ENCODE results near the gene DLL1.
A peak's percentile ranks its signal among the peaks of the same experiment; 100 is the strongest.

DLL1 gene

GRCh38 chr6:170272341-170273065 lies 18.4 kb downstream of the DLL1 start:
- Histone ChIP-seq H3K4me1 (ENCODE audit: insufficient read depth, low read length) (peaks cover 22% of the 10 kb centered on the region), H3K27ac (ENCODE audit: low read length) (peak overlapping the region; percentile 87), H3K27me3 (ENCODE audit: insufficient read depth, low read length, poor library complexity) (no peaks in the 10 kb centered on the region), H3K9ac (ENCODE audit: low read depth, low read length) (peak overlapping the region; percentile 60), H4K20me1 (ENCODE audit: insufficient read depth, low read length) (peaks cover 3% of the 10 kb centered on the region; the same call in 1 of the 2 replicates), H3K9me3 (ENCODE audit: insufficient read depth, low read length, severe bottlenecking) (no peaks in the 10 kb centered on the region), H3K4me2 (ENCODE audit: insufficient read depth, low read length) (peak overlapping the region; percentile 91), H2AFZ (ENCODE audit: low read depth, low read length) (peak overlapping the region; percentile 96), H3K4me3 (ENCODE audit: low read depth in 1 of 2, low read length in 2 of 2) (peak overlapping the region in 1 of 2 experiments; percentile 64; a peak in 3 of 4 replicates), H3K79me2 (ENCODE audit: insufficient read depth, low read length) (no peaks in the 10 kb centered on the region), H3K36me3 (ENCODE audit: insufficient read depth, low read length) (no peaks in the 10 kb centered on the region)
- DNase-seq (no peak), ATAC-seq (ENCODE audit: insufficient read depth, low read depth) (no peak; the same call in 1 of the 3 replicates)
- TF ChIP-seq CTCF (IDR thresholded peaks at IDR 0.05; ENCODE audit: borderline replicate concordance, extremely low read depth, low read length, poor library complexity, severe bottlenecking) (no peak), EZH2 (IDR thresholded peaks at IDR 0.05; ENCODE audit: borderline replicate concordance, low read depth, low read length, severe bottlenecking) (no peak)

DNA sequence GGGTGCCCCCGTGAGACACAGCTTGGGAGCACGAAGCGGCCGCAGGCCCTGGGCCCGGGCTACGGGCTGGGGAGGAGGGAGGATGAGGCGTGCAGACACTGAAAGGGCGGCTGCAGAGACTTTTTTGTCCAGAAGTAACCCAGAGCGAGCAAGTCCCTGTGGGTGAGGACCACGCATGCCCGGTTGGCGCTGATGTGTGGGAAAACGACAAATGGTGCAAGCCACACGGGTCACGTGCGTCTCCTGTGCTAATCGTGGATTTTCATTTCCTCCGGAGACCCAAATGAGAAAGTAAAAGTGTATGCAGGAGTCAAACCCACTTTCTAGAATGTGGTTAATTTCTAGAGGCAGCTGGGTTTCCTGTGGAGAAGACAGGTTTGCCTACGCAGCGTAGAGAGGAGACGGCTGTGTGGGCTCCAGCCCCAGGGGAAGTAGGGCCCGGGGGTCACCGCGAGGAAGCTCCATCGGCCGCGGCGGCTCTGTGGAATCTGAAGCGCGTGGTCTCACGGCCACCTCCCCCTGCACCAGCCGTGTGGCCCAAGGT lies 19.0 kb downstream of the DLL1 start:
- peak; percentile 94 for DNase-seq

DNA sequence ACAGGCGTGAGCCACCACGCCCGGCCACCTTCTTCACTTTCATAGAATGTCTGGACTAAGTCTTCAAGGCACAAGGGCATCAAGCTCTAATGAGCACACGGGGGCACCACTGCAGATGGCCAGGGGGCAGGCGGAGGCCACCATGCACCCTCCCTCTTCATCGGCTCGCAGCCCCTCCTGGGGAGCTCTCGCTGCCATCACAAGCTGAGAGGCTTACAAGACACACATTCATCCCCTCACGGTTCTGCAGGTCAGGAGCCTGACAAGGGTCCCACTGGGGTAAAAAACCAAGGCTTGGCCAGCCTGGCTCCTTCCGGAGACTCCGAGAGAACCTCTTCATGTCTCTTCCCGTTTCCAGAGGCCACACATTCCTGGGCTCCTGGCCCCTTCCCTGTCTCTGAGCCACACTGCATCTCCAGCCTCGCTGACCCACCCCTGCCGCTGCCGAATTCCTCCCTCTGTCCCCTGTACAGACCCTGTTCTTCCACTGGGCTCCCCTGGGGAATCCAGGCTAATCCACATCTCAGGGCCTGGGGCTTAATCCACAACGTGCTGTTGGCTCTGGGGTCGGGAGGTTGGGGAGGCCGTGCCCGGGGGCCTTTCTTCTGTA lies 19.8 kb downstream of the DLL1 start:
- TF ChIP-seq EZH2 (IDR thresholded peaks at IDR 0.05; ENCODE audit: borderline replicate concordance, low read depth, low read length, severe bottlenecking) = no peak
- H3K4me2 ChIP-seq (ENCODE audit: insufficient read depth, low read length) = peak overlapping the region; percentile 91
- peaks cover 22% of the 10 kb centered on the region for H3K4me1 ChIP-seq (ENCODE audit: insufficient read depth, low read length)
- peak overlapping the region; percentile 96 for H2AFZ ChIP-seq (ENCODE audit: low read depth, low read length)
- peaks cover 3% of the 10 kb centered on the region; the same call in 1 of the 2 replicates for H4K20me1 ChIP-seq (ENCODE audit: insufficient read depth, low read length)
- H3K4me3 ChIP-seq (ENCODE audit: low read depth in 1 of 2, low read length in 2 of 2) = peak overlapping the region; percentile 22 to 64; a peak in 3 of 4 replicates
- H3K27me3 ChIP-seq (ENCODE audit: insufficient read depth, low read length, poor library complexity) = no peaks in the 10 kb centered on the region
- DNase-seq (no peak), ATAC-seq (ENCODE audit: insufficient read depth, low read depth) (no peak)
- no peaks in the 10 kb centered on the region for H3K79me2 ChIP-seq (ENCODE audit: insufficient read depth, low read length)
- H3K27ac ChIP-seq (ENCODE audit: low read length) = peak overlapping the region; percentile 87
- H3K36me3 ChIP-seq (ENCODE audit: insufficient read depth, low read length) = no peaks in the 10 kb centered on the region
- peak overlapping the region; percentile 60 for H3K9ac ChIP-seq (ENCODE audit: low read depth, low read length)
- H3K9me3 ChIP-seq (ENCODE audit: insufficient read depth, low read length, severe bottlenecking) = no peaks in the 10 kb centered on the region

More for the DNA sequence above, 19.0 kb downstream of the DLL1 start:
- Histone ChIP-seq H3K4me2 (ENCODE audit: insufficient read depth, low read length) (peak overlapping the region; percentile 91), H4K20me1 (ENCODE audit: insufficient read depth, low read length) (peaks cover 3% of the 10 kb centered on the region; the same call in 1 of the 2 replicates), H3K27me3 (ENCODE audit: insufficient read depth, low read length, poor library complexity) (no peaks in the 10 kb centered on the region), H3K36me3 (ENCODE audit: insufficient read depth, low read length) (no peaks in the 10 kb centered on the region), H3K9me3 (ENCODE audit: insufficient read depth, low read length, severe bottlenecking) (no peaks in the 10 kb centered on the region), H2AFZ (ENCODE audit: low read depth, low read length) (peak overlapping the region; percentile 96), H3K4me3 (ENCODE audit: low read depth in 1 of 2, low read length in 2 of 2) (peak overlapping the region; percentile 22 to 64; a peak in 3 of 4 replicates), H3K9ac (ENCODE audit: low read depth, low read length) (peak overlapping the region; percentile 60), H3K79me2 (ENCODE audit: insufficient read depth, low read length) (no peaks in the 10 kb centered on the region), H3K27ac (ENCODE audit: low read length) (peak overlapping the region; percentile 87), H3K4me1 (ENCODE audit: insufficient read depth, low read length) (peaks cover 22% of the 10 kb centered on the region)
- ATAC-seq (ENCODE audit: insufficient read depth, low read depth) = peak; percentile 93
- no peak for TF ChIP-seq CTCF (IDR thresholded peaks at IDR 0.05; ENCODE audit: borderline replicate concordance, extremely low read depth, low read length, poor library complexity, severe bottlenecking)
- no peak for TF ChIP-seq EZH2 (IDR thresholded peaks at IDR 0.05; ENCODE audit: borderline replicate concordance, low read depth, low read length, severe bottlenecking)

Measured in DND-41 (cell line).